Effector memory CD4-positive, alpha-beta T cell (primary cell): Measurements from ENCODE around the gene MYO10.
A peak's percentile ranks its signal among the peaks of the same experiment; 100 is the strongest.

Experiments
- DNase-seq, 3 donors: peaks; one replicate each; pipeline ENCODE4 v3.0.0-alpha.2; 2020
- H3K27ac ChIP-seq: 2 replicates; pipeline ENCODE4 v1.7.0; 2013; ENCODE audit warnings: mild to moderate bottlenecking, low read length, moderate library complexity; ENCODE audit not compliant: insufficient read depth, poor library complexity, severe bottlenecking
- H3K27me3 ChIP-seq: replicated peaks from 2 replicates; pipeline ENCODE4 v1.7.0; 2013; ENCODE audit warnings: mild to moderate bottlenecking, low read length; ENCODE audit not compliant: insufficient read depth, control insufficient read depth, poor library complexity, severe bottlenecking
- H3K36me3 ChIP-seq: 2 replicates; pipeline ENCODE4 v1.7.0; 2013; ENCODE audit warnings: mild to moderate bottlenecking, low read length, moderate library complexity; ENCODE audit not compliant: control insufficient read depth, insufficient read depth
- H3K4me1 ChIP-seq: 2 replicates; pipeline ENCODE4 v1.7.0; 2013; ENCODE audit warnings: low read length, mild to moderate bottlenecking; ENCODE audit not compliant: control insufficient read depth, insufficient read depth, poor library complexity, severe bottlenecking
- H3K4me3 ChIP-seq: 2 replicates; pipeline ENCODE4 v1.7.0; 2013; ENCODE audit warnings: low read length, low read depth, mild to moderate bottlenecking; ENCODE audit not compliant: insufficient read depth, poor library complexity, severe bottlenecking
- H3K9me3 ChIP-seq: 2 replicates; pipeline ENCODE4 v1.7.0; 2013; ENCODE audit warnings: mild to moderate bottlenecking, low read length, moderate library complexity; ENCODE audit not compliant: control insufficient read depth

The MYO10 gene

GRCh38 chr5:16625096-16625495 lies 311.0 kb downstream of the MYO10 start:
- peaks cover 10% of the 10 kb centered on the region for H3K4me1 ChIP-seq

GRCh38 chr5:16619136-16619535 lies 317.0 kb downstream of the MYO10 start:
- H3K27ac ChIP-seq: peak overlapping the region; percentile 36
- no peaks in the 10 kb centered on the region for H3K9me3 ChIP-seq
- no peak for DNase-seq
- H3K27me3 ChIP-seq: no peaks in the 10 kb centered on the region
- H3K4me3 ChIP-seq: no peak overlapping the region
- H3K4me1 ChIP-seq: peaks cover 18% of the 10 kb centered on the region
- H3K36me3 ChIP-seq: no peaks in the 10 kb centered on the region

More at GRCh38 chr5:16625096-16625495, 311.0 kb downstream of the MYO10 start:
- H3K4me3 ChIP-seq: no peak overlapping the region
- no peaks in the 10 kb centered on the region for H3K36me3 ChIP-seq
- H3K27ac ChIP-seq: no peak overlapping the region
- H3K9me3 ChIP-seq: no peaks in the 10 kb centered on the region
- H3K27me3 ChIP-seq: no peaks in the 10 kb centered on the region
- no peak for DNase-seq

GRCh38 chr5:16618138-16618897 lies 317.8 kb downstream of the MYO10 start:
- Histone ChIP-seq H3K27ac (peak overlapping the region; percentile 91), H3K4me1 (peaks cover 18% of the 10 kb centered on the region), H3K9me3 (no peaks in the 10 kb centered on the region), H3K4me3 (no peak overlapping the region), H3K27me3 (no peaks in the 10 kb centered on the region), H3K36me3 (no peaks in the 10 kb centered on the region)
- no peak for DNase-seq

GRCh38 chr5:16617274-16617968 lies 318.7 kb downstream of the MYO10 start:
- no peaks in the 10 kb centered on the region for H3K36me3 ChIP-seq
- peak overlapping the region; percentile 75 for H3K4me3 ChIP-seq
- peaks cover 18% of the 10 kb centered on the region for H3K4me1 ChIP-seq
- no peaks in the 10 kb centered on the region for H3K9me3 ChIP-seq
- DNase-seq: peak; percentile 11 to 49 (median 24)
- peak overlapping the region; percentile 91 for H3K27ac ChIP-seq
- H3K27me3 ChIP-seq: no peaks in the 10 kb centered on the region

GRCh38 chr5:16616536-16617273 lies 319.4 kb downstream of the MYO10 start, which contains the start of gene RETREG1:
RETREG1 (minus strand) TSS chr5:16616997; CDS start chr5:16616971, 26 bp downstream.
- H3K27ac ChIP-seq: peak within 1 kb of the TSS; percentile 91
- peak within 1 kb of the TSS; percentile 75 for H3K4me3 ChIP-seq
- peak; percentile 65 to 76 (median 72) for DNase-seq
- peaks cover 18% of the 10 kb centered on the region for H3K4me1 ChIP-seq
- H3K9me3 ChIP-seq: no peaks in the 10 kb centered on the region
- H3K36me3 ChIP-seq: no peaks in the 10 kb centered on the region
- H3K27me3 ChIP-seq: no peaks in the 10 kb centered on the region

GRCh38 chr5:16615741-16616535 lies 320.1 kb downstream of the MYO10 start:
- peaks cover 18% of the 10 kb centered on the region for H3K4me1 ChIP-seq
- DNase-seq: no peak
- H3K27ac ChIP-seq: peak overlapping the region; percentile 62

GRCh38 chr5:16612007-16612406 lies 324.1 kb downstream of the MYO10 start:
- no peak for DNase-seq
- Histone ChIP-seq H3K36me3 (no peaks in the 10 kb centered on the region), H3K27me3 (no peaks in the 10 kb centered on the region), H3K4me3 (no peak overlapping the region), H3K27ac (no peak overlapping the region), H3K9me3 (no peaks in the 10 kb centered on the region), H3K4me1 (peaks cover 6% of the 10 kb centered on the region)

More at GRCh38 chr5:16615741-16616535, 320.1 kb downstream of the MYO10 start:
- Histone ChIP-seq H3K9me3 (no peaks in the 10 kb centered on the region), H3K4me3 (peak overlapping the region; percentile 75), H3K27me3 (no peaks in the 10 kb centered on the region), H3K36me3 (no peaks in the 10 kb centered on the region)
